IMR-90 (cell line): ENCODE data around the gene AGPAT3. TPM values are rescaled to one million over a fixed set of nuclear protein-coding genes. Genes with fewer than 3 reads are reported as not detected.

Experiments used
- ATAC-seq: fragments of 200-7000 bp; cut with Tn5 transposase; 2 replicates; pipeline ENCODE4 v1.9.1; 2020; ENCODE audit warnings: low read depth, mild to moderate bottlenecking, moderate library complexity
- BruUV-seq: library from RNA; stranded (reverse); fragments of 400-500 nt; replicated peaks from 2 replicates; lab custom pipeline; 2021; lab: Mats Ljungman, UMichigan
- CTCF ChIA-PET: fragments of 300-600 bp; formaldehyde crosslinking; extraction: SDS; loops from one replicate; lab custom pipeline; 2021; ENCODE audit warnings: antibody characterized with exemption; lab: Yijun Ruan, JAX
- POLR2A ChIA-PET: fragments of 300-600 bp; sonication (Branson Sonifier 250); formaldehyde crosslinking; loops from one replicate; lab custom pipeline; 2022; ENCODE audit warnings: antibody characterized with exemption; ENCODE audit not compliant: unreplicated experiment; lab: Charles Lee
- DNase-seq: peaks from one replicate; pipeline ENCODE4 v3.0.0; 2013
- H2AFZ ChIP-seq: replicated peaks from 2 replicates; pipeline ENCODE3; 2013; ENCODE audit warnings: low read length, mild to moderate bottlenecking; ENCODE audit not compliant: poor library complexity
- H2AK5ac ChIP-seq: 2 replicates; pipeline ENCODE4 v1.6.1; 2013; ENCODE audit warnings: low read depth, low read length, inconsistent platforms
- H2AK9ac ChIP-seq: replicated peaks from 2 replicates; pipeline ENCODE3; 2013; ENCODE audit warnings: mild to moderate bottlenecking, low read depth, low read length, moderate library complexity; ENCODE audit not compliant: poor library complexity
- H2BK120ac ChIP-seq: 2 replicates; pipeline ENCODE4 v1.6.1; 2013; ENCODE audit warnings: low read depth, low read length, inconsistent platforms
- H2BK15ac ChIP-seq: 3 replicates; pipeline ENCODE4 v1.6.1; 2013; ENCODE audit warnings: low read depth, low read length, inconsistent platforms
- H2BK20ac ChIP-seq: 2 replicates; pipeline ENCODE4 v1.6.1; 2013; ENCODE audit warnings: low read depth, mild to moderate bottlenecking, inconsistent platforms, low read length, moderate library complexity
- H2BK5ac ChIP-seq: 2 replicates; pipeline ENCODE4 v1.6.1; 2013; ENCODE audit warnings: mild to moderate bottlenecking, low read depth, low read length, inconsistent platforms; ENCODE audit not compliant: poor library complexity, severe bottlenecking
- H3K14ac ChIP-seq: replicated peaks from 2 replicates; pipeline ENCODE4 v1.6.1; 2013; ENCODE audit warnings: low read depth, low read length, inconsistent platforms
- H3K18ac ChIP-seq: 2 replicates; pipeline ENCODE4 v1.6.1; 2013; ENCODE audit warnings: low read depth, low read length, control low read depth
- H3K23ac ChIP-seq: 2 replicates; pipeline ENCODE4 v1.6.1; 2013; ENCODE audit warnings: low read depth, low read length, inconsistent platforms
- H3K27ac ChIP-seq: 2 replicates; pipeline ENCODE4 v1.5.1; 2013; ENCODE audit warnings: mild to moderate bottlenecking, control low read depth, low read length; ENCODE audit not compliant: insufficient read depth
- H3K27me3 ChIP-seq: 2 replicates; pipeline ENCODE4 v1.6.1; 2013; ENCODE audit warnings: low read length; ENCODE audit not compliant: control insufficient read depth, insufficient read depth
- H3K36me3 ChIP-seq: 2 replicates; pipeline ENCODE4 v1.6.1; 2013; ENCODE audit warnings: low read length, mixed read lengths; ENCODE audit not compliant: control insufficient read depth, insufficient read depth
- H3K4ac ChIP-seq: 2 replicates; pipeline ENCODE4 v1.6.1; 2013; ENCODE audit warnings: low read depth, low read length, inconsistent platforms
- H3K4me1 ChIP-seq: 2 replicates; pipeline ENCODE4 v1.6.1; 2013; ENCODE audit warnings: low read length, mixed read lengths; ENCODE audit not compliant: control insufficient read depth, insufficient read depth
- H3K4me2 ChIP-seq: 2 replicates; pipeline ENCODE4 v1.6.1; 2013; ENCODE audit warnings: low read depth, mild to moderate bottlenecking, control low read depth, low read length, moderate library complexity
- H3K4me3 ChIP-seq: 2 replicates; pipeline ENCODE4 v1.5.1; 2013; ENCODE audit warnings: low read depth, mild to moderate bottlenecking, control low read depth, low read length, moderate library complexity; ENCODE audit not compliant: insufficient read depth
- H3K56ac ChIP-seq: 2 replicates; pipeline ENCODE4 v1.6.1; 2013; ENCODE audit warnings: low read length, inconsistent platforms; ENCODE audit not compliant: insufficient read depth; ENCODE audit errors: extremely low read depth
- H3K79me1 ChIP-seq, 2 experiments: 2 replicates each; pipeline ENCODE4 v1.6.1; 2013; ENCODE audit warnings: low read length in 2 of 2, inconsistent platforms in 1 of 2, low read depth in 1 of 2
- H3K9ac ChIP-seq: 2 replicates; pipeline ENCODE4 v1.6.1; 2013; ENCODE audit warnings: low read depth, low read length, control low read depth
- H3K9me1 ChIP-seq: 2 replicates; pipeline ENCODE4 v1.6.1; 2013; ENCODE audit warnings: low read length, inconsistent platforms; ENCODE audit not compliant: insufficient read depth
- H3K9me3 ChIP-seq: 2 replicates; pipeline ENCODE4 v1.6.1; 2013; ENCODE audit warnings: low read length; ENCODE audit not compliant: control insufficient read depth, insufficient read depth
- H4K20me1 ChIP-seq: 2 replicates; pipeline ENCODE4 v1.6.1; 2013; ENCODE audit warnings: low read length, inconsistent platforms; ENCODE audit not compliant: insufficient read depth
- H4K5ac ChIP-seq: 2 replicates; pipeline ENCODE4 v1.6.1; 2013; ENCODE audit warnings: mild to moderate bottlenecking, low read depth, low read length, control low read depth
- H4K8ac ChIP-seq, 2 experiments: 2 replicates each; pipeline ENCODE4 v1.6.1; 2013; ENCODE audit warnings: low read depth in 2 of 2, low read length in 2 of 2, control low read depth in 1 of 2, inconsistent platforms in 1 of 2
- H4K91ac ChIP-seq: 2 replicates; pipeline ENCODE4 v1.6.1; 2013; ENCODE audit warnings: low read depth, low read length, inconsistent platforms; ENCODE audit not compliant: insufficient read depth
- BHLHE40 ChIP-seq: fragments of 150-350 bp; IDR thresholded peaks from 2 replicates; pipeline ENCODE4 v1.6.1; 2016; ENCODE audit warnings: mild to moderate bottlenecking, low read depth, low read length
- CEBPB ChIP-seq: IDR thresholded peaks from 2 replicates; pipeline ENCODE4 v1.6.1; 2012; ENCODE audit warnings: low read depth, low read length, improper control_type of control experiment
- CHD1 ChIP-seq: IDR thresholded peaks from 2 replicates; pipeline ENCODE4 v1.6.1; 2012; ENCODE audit warnings: low read depth, low read length, improper control_type of control experiment
- ELK1 ChIP-seq: fragments of 150-350 bp; IDR thresholded peaks from 2 replicates; pipeline ENCODE4 v1.6.1; 2016; ENCODE audit warnings: low read depth, mild to moderate bottlenecking, low read length, moderate library complexity, borderline replicate concordance
- MAFK ChIP-seq: IDR thresholded peaks from 2 replicates; pipeline ENCODE4 v1.6.1; 2012; ENCODE audit warnings: low read depth, low read length, improper control_type of control experiment
- MXI1 ChIP-seq: IDR thresholded peaks from 2 replicates; pipeline ENCODE4 v1.6.1; 2012; ENCODE audit warnings: low read depth, mild to moderate bottlenecking, low read length, moderate library complexity, borderline replicate concordance
- NFE2L2 ChIP-seq: fragments of 150-350 bp; IDR thresholded peaks from 2 replicates; pipeline ENCODE4 v1.6.1; 2016; ENCODE audit warnings: low read depth, mild to moderate bottlenecking, low read length
- RAD21 ChIP-seq: IDR thresholded peaks from 2 replicates; pipeline ENCODE4 v1.6.1; 2012; ENCODE audit warnings: low read length, improper control_type of control experiment
- RFX5 ChIP-seq: IDR thresholded peaks from 2 replicates; pipeline ENCODE4 v1.8.0; 2012; ENCODE audit warnings: low read depth, mild to moderate bottlenecking, low read length, moderate library complexity
- WGBS, 2 experiments: methylation state at CpG; one replicate each; pipeline versions ENCODE4 v1.1.5 to v1.1.7; 2013; ENCODE audit warnings: missing lambda C conversion rate in 2 of 2; ENCODE audit not compliant: insufficient read length in 1 of 2; ENCODE audit errors: extremely low coverage in 2 of 2; 5-methylcytosine and 5-hydroxymethylcytosine counted together
- dilution Hi-C: fragments of 300-500 bp; cut with HindIII; formaldehyde crosslinking; loops from one replicate; pipeline ENCODE4 v1.14.3; 2018; ENCODE audit warnings: low sequenced_read_pairs; ENCODE audit not compliant: unreplicated experiment
- in situ Hi-C: fragments of 300-500 bp; cut with MboI; formaldehyde crosslinking; loops from 3 replicates; pipeline ENCODE4 v1.14.3; 2019; ENCODE audit warnings: low sequenced_read_pairs, inconsistent platforms, mixed read lengths
- intact Hi-C: fragments of 100-400 bp; cut with micrococcal nuclease; formaldehyde crosslinking; loops from 2 replicates; pipeline ENCODE4 v1.10.0; 2022
- polyA plus RNA-seq, 3 experiments: library from polyadenylated mRNA; depleted of rRNA; stranded (reverse); fragments of >200 nt; gene quantifications; 2 replicates each; pipeline ENCODE4 v1.2.3, GENCODE V29; 2012; ENCODE audit warnings: low replicate concordance in 1 of 3
- total RNA-seq: library from RNA; depleted of rRNA; stranded (reverse); fragments of >200 nt; gene quantifications from 2 replicates; pipeline ENCODE4 v1.2.3, GENCODE V29; 2012

Gene AGPAT3
- total and polyA plus RNA-seq, 2 of the 4 experiments (the other 2 are of a cell fraction) = 27.1 to 38.7 TPM

DNA sequence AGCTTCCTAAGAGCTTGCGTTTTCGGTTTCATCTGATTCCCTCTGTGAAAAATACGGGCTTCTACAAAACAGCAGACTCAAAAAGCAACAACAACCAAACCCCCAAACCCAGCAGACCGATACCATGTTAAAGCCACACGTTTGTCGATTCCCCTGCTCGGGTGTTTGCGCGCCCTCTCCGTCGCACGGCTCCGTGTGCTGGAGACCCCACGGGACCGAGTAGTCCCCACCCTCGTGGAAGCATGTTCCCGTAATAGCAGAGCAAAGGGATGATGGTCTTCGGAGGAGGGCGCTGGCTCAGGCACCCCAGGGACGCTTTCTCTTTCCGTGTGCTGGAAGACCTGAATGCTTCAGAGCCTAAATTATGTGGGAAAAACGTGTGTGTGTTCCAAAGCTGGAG, 42.7 kb downstream of the AGPAT3 start:
- no peak overlapping the region for H4K5ac ChIP-seq
- 92% methylated on average over 14 of the region's 22 CpGs; no CpG with 5 or more reads in 1 of the 2 experiments for WGBS, 2 experiments
- dilution Hi-C loops (no loop called here), intact Hi-C loops (no loop called here), in situ Hi-C loops (no loop called here)
- H3K56ac ChIP-seq = no peak overlapping the region
- H3K4me1 ChIP-seq = peaks cover 2% of the 10 kb centered on the region; the same call in 1 of the 2 replicates
- H4K91ac ChIP-seq = no peak overlapping the region
- H3K4me2 ChIP-seq = no peak overlapping the region
- H3K14ac ChIP-seq = no peak overlapping the region
- H4K8ac ChIP-seq = no peak overlapping the region
- H2BK20ac ChIP-seq = no peak overlapping the region
- peaks cover 73% of the 10 kb centered on the region for H4K20me1 ChIP-seq
- H3K79me1 ChIP-seq = peaks cover 14 to 75% of the 10 kb centered on the region in 2 experiments
- no peak for DNase-seq
- TF ChIP-seq ELK1 = no peak
- TF ChIP-seq MAFK = no peak
- TF ChIP-seq RFX5 = no peak
- no peak for TF ChIP-seq CEBPB
- no peak for TF ChIP-seq NFE2L2
- TF ChIP-seq MXI1 = no peak
- TF ChIP-seq CHD1 = no peak
- TF ChIP-seq BHLHE40 = no peak
- TF ChIP-seq RAD21 = no peak
- H3K9me3 ChIP-seq = peaks cover 2% of the 10 kb centered on the region; the same call in 1 of the 2 replicates
- no peaks in the 10 kb centered on the region for H3K27me3 ChIP-seq
- POLR2A ChIA-PET = no interaction called here
- no peak overlapping the region for H2AFZ ChIP-seq
- no peak overlapping the region for H3K4ac ChIP-seq
- BruUV-seq = no TSS peak
- no peak overlapping the region for H2BK15ac ChIP-seq
- no peak overlapping the region for H3K27ac ChIP-seq
- ATAC-seq = no peak
- no peak overlapping the region for H2BK5ac ChIP-seq
- no peak overlapping the region for H3K4me3 ChIP-seq
- peaks cover 11% of the 10 kb centered on the region for H3K36me3 ChIP-seq
- H2BK120ac ChIP-seq = no peak overlapping the region
- no peak overlapping the region for H3K23ac ChIP-seq
- H2AK5ac ChIP-seq = no peak overlapping the region
- H2AK9ac ChIP-seq = no peak overlapping the region
- H3K18ac ChIP-seq = no peak overlapping the region
- H3K9ac ChIP-seq = no peak overlapping the region
- CTCF ChIA-PET = no interaction called here
- peaks cover 16% of the 10 kb centered on the region; the same call in 1 of the 2 replicates for H3K9me1 ChIP-seq
